GM20000 (cell line): ENCODE data around the gene BNC2.

Source experiments
- DNase-seq: peaks from one replicate; pipeline ENCODE4 v3.0.0; 2012; ENCODE audit warnings: low spot score
- CTCF ChIP-seq: IDR thresholded peaks from 2 replicates; pipeline ENCODE4 v1.5.1; 2012; ENCODE audit warnings: mild to moderate bottlenecking, control low read depth; ENCODE audit errors: extremely low read depth, missing control alignments

BNC2 gene

GRCh38 chr9:16868701-16869100 lies 1.8 kb downstream of the BNC2 start:
- no peak for TF ChIP-seq CTCF
- DNase-seq: no peak

- no peak for TF ChIP-seq CTCF
- DNase-seq: no peak
These were observed 2.7 kb downstream of the BNC2 start for GRCh38 chr9:16867576-16868311.

GRCh38 chr9:16866587-16866986 lies 3.9 kb downstream of the BNC2 start:
- TF ChIP-seq CTCF: no peak

GRCh38 chr9:16864649-16865434 lies 5.6 kb downstream of the BNC2 start:
- no peak for DNase-seq
- no peak for TF ChIP-seq CTCF

More at GRCh38 chr9:16866587-16866986, 3.9 kb downstream of the BNC2 start:
- no peak for DNase-seq

- TF ChIP-seq CTCF: no peak
These were observed 22.3 kb downstream of the BNC2 start for GRCh38 chr9:16848179-16848578.

GRCh38 chr9:16846986-16847385 lies 23.5 kb downstream of the BNC2 start:
- DNase-seq: no peak
- no peak for TF ChIP-seq CTCF

More at GRCh38 chr9:16848179-16848578, 22.3 kb downstream of the BNC2 start:
- DNase-seq: no peak

- no peak for TF ChIP-seq CTCF
These were observed 24.1 kb downstream of the BNC2 start for GRCh38 chr9:16846367-16846766.

More at GRCh38 chr9:16846367-16846766, 24.1 kb downstream of the BNC2 start:
- no peak for DNase-seq
